ENCODE data around the gene PREPL. TPM values are rescaled to one million over a fixed set of nuclear protein-coding genes. Genes with fewer than 3 reads are reported as not detected.

Gene PREPL
- total and polyA plus RNA-seq, 2 of the 8 experiments (the other 6 are each of a cell fraction or from before 2014, with no cell fraction given), result 13.6 to 38.9 TPM

- TF ChIP-seq CTCF (IDR thresholded peaks at IDR 0.05; ENCODE audit: control extremely low read depth in 1 of 3, insufficient read depth in 1 of 3, low read depth in 1 of 3, low read length in 3 of 3) (no peak), KDM4A (IDR thresholded peaks at IDR 0.05; ENCODE audit: low read depth, low read length, severe bottlenecking) (peak; percentile 84), TAF1 (IDR thresholded peaks at IDR 0.05; ENCODE audit: low read depth, low read length) (peak; percentile 79), NANOG (IDR thresholded peaks at IDR 0.05; ENCODE audit: insufficient read depth, low read depth, low read length, poor library complexity, severe bottlenecking) (peak; percentile 44), PHF8 (conservative IDR thresholded peaks at IDR 0.05; ENCODE audit: low read depth, low read length) (peak; percentile 59)
- TF ChIP-seq, protein P1, sequence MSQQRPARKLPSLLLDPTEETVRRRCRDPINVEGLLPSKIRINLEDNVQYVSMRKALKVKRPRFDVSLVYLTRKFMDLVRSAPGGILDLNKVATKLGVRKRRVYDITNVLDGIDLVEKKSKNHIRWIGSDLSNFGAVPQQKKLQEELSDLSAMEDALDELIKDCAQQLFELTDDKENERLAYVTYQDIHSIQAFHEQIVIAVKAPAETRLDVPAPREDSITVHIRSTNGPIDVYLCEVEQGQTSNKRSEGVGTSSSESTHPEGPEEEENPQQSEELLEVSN (IDR thresholded peaks at IDR 0.05), result peak; percentile 24; the same call in 1 of the 2 replicates
Measured at GRCh38 chr2:44361330-44362206, at the start of gene PREPL, which contains the start of gene CAMKMT (continued).

All from H1 (cell line).